Globus pallidus (tissue), 1 donor: ENCODE data around the gene RHOC.
A peak's percentile ranks its signal among the peaks of the same experiment; 100 is the strongest.
"Not testable (repeated sequence)": the region's sequence is repeated elsewhere in the genome, so short reads cannot be mapped to it uniquely, and the experiment has no call there.

ENCODE experiments used
- DNase-seq: peaks from one replicate; pipeline ENCODE4 v3.0.0-alpha.2; 2015; ENCODE audit warnings: low spot score

The RHOC gene

DNA sequence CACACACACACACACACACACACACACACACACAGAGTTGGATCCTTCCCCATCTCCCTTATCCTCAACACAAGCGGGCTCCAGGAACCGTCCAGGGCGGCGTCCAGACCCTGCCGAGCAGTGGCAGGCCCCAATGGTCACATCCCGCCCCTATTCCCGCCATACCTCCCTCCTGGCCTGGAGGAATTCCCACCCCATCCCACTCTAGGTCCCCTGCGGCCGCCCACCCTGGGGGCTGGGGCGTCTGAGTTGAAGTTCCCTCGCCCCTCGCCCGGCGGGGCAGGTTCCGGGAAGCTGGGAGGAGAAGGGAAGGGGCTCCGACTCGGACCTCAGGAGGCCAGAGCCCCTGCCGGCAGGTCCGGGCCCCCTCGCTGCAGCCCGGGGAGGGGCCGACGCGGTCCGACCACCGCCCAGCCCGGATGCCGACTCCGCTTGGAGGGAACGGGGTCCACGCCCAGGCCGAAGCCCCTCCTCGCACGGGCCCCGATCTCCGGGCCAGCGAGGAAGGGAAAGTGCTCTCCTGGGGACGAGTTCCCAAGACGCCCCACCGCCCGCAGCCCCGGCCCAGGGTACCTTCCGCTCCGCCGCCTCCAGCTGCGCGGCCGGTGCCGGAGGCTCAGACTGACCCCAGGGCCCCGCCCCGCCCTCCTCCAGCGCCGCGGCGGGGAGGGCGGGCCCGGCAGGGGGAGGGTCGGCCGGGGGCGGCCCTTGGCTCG is at the start of gene RHOC:
Gene RHOC, minus strand, starts transcription at position 623 of the 716 bp plus-strand sequence. CDS start 3,328 bp downstream, outside the sequence.
- peak; percentile 47 for DNase-seq

DNA sequence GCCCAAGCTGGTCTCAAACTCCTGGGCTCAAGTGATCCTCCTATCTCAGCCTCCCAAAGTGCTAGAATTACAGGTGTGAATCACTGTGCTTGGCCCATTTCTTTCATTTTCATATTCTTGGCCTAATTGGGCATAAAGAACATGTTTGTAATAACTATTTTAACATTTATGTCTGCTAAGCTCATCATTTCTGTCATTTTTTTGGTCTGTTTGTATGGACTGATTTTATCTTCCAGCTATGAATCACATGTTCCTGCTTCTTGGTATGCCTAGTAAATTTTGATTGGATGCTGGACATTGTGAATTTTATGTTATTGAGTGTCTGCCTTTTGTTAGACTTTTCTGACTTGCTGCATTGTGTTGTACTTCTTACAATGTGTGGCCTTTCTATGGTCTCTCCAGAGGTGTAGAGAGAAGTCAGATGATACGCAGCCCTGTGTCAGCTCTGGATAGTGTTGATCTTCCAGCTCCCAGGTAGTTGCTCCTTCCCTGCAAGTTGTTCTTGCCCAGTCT is 47.2 kb upstream of the RHOC start:
- no peak for DNase-seq

DNA sequence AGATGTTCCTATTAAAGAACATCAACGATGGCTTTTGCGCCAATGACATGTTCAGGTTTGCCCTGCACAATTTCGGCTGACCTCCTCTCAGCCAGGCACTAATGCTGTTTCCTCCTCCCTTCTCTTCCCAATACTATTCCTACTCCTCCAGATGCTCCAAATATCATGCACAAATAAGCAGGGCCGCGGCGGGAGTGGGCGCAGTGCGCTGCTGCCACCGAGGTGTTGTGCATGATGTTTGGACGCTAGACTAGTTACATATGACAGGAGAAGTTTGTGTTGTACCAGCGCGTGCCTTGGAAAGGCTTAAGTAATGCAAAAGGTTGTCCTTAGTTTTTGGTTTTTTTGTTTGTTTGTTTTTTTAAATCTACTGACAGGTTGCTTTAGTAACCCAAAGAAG is 41.5 kb upstream of the RHOC start:
- no peak for DNase-seq

DNA sequence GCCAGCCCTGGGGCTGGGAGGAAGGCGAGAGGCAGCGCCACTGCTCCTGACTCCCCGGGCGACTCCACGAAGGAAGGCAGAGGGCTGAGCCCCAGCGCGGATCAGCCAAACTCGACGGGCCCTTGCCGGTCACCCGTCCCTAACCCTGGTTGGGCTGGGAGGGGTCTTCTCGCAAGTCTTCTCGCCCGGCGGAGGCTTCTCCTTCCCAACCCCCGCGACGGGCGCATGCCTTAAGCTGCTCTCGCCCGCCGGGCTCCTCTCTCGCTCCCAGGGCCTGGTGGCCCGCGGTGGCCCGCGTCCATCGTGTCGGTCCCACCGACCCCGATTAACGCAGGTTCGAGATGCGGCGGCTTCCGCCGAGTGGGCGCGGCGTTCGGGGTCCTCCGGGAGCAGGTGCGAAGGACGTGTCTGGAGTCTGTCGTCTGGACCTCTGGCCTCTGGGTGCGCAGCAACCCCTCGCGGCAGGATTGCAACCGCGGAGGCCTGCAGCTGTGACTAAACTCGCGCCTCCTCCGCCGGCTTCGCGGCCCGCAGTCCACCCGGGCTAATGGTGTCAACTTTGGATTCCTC is 37.2 kb upstream of the RHOC start:
- DNase-seq: no peak

DNA sequence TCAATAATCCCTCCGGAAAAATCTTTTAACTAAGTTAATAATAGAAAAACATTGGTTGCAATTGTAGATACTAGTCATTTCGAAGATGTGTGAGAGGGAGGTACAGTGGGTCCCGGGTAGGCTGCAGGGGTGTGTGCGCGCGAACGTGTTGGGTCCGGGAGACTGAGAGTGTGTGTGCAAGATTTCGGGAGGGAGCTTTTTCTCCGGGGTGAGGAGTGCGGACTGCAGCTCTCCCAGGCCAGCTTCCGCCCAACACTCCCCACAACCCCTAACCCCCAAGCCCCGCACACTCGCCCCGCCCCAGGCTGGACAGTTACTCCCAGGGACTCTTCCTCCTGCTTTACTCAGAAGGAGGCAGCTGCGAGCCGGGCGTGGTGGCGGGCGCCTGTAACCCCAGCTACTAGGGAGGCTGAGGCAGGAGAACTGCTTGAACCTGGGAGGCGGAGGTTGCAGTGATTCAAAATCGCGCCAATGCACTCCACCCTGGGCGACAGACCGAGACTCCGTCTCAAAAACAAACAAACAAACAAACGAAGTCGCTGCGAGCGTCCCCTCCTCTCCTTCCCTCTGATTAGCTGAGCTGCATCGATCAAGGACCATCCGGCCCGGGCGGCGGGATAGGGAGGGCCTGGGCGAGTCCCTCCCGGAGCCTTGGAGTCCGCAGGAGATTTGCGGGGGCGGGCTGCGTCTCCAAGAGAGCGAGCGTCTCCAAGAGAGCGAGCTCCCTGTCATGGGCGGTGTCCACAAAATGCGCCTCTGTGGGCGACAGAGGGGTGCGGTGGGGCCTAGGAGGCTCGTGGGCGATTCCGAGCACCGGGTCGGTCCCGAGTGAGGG is 36.5 kb upstream of the RHOC start:
- no peak for DNase-seq

DNA sequence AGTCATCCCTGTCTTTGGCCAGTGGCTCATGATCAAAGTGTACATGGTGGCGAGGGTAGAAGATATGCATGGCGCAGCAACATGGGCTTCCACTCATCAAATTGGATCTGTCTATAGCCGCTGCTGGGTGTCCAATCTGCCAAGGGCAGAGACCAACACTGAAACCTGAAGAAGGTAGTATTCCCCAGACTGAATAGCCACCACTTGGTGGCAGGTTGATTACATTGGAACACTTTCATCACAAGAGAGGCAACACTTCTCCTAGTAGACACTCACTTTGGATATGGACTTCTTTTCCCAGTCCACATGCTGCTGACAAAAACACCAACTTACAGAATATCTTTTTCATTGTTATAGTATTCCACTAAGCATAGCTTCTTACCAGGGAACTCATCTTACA is 30.6 kb upstream of the RHOC start:
- DNase-seq: no peak

DNA sequence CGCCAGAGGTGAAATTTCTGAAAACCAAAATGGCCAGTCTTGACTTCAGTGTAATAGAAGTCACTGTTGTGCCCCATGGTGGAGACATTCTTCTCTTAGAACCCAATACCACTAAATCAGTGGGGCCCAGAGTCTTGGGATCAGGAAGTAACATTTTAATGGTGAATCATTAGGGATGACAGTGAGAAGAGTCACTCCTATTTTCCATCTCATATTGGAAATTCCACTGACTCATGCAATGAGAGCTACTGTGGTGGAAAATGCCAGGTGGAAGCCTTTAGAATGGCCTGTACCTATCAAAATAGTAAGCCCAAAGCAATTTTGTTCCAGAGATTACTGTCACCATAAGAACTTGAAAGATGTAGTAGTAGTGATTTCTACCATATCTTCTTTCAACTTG is 28.8 kb upstream of the RHOC start:
- DNase-seq: no peak

DNA sequence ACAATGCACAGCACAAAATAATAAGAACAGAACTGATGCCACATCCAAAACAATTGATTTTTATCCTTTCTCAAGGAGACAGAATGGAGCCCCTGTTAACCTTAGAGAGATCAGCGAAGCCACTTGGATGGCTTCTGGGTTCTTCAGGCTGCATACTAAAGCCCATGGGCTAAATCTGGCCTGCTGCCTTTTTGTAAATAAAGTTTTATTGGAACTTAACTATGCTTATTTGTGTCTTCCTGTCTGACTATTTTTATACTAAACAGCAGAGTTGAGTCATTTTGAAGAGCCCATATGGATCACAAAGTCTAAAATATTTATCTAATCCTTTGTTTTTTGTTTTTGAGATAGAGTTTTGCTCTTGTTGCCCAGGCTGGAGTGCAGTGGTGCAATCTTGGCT is 24.5 kb upstream of the RHOC start:
- DNase-seq: no peak

DNA sequence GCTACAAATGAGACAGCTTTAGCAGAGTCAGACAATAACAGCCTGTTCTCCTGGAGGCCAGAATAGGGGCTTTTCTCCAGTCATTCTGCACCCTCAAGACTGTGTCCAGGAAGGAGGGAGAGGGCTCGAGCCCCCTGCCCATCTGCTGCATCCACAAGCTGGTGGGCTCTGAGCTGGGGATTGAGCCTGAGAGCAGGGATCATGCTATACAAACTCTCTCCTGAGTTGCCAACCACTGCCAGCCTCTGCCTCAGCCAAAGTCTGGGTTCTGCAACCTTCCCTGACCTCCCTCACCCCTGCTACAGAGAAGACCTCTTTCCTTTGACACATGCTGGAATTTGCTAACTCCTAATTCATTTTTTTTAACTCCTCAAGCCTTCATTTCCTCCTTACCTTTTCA is 23.0 kb upstream of the RHOC start:
- no peak for DNase-seq

DNA sequence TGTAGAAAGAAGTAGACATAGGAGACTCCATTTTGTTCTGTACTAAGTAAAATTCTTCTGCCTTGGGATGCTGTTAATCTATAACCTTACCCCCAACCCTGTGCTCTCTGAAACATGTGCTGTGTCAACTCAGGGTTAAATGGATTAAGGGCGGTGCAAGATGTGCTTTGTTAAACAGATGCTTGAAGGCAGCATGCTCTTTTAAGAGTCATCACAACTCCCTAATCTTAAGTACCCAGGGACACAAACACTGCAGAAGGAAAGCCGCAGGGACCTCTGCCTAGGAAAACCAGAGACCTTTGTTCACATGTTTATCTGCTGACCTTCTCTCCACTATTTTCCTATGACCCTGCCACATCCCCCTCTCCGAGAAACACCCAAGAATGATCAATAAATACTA is 22.1 kb upstream of the RHOC start:
- not testable (repeated sequence) for DNase-seq

DNA sequence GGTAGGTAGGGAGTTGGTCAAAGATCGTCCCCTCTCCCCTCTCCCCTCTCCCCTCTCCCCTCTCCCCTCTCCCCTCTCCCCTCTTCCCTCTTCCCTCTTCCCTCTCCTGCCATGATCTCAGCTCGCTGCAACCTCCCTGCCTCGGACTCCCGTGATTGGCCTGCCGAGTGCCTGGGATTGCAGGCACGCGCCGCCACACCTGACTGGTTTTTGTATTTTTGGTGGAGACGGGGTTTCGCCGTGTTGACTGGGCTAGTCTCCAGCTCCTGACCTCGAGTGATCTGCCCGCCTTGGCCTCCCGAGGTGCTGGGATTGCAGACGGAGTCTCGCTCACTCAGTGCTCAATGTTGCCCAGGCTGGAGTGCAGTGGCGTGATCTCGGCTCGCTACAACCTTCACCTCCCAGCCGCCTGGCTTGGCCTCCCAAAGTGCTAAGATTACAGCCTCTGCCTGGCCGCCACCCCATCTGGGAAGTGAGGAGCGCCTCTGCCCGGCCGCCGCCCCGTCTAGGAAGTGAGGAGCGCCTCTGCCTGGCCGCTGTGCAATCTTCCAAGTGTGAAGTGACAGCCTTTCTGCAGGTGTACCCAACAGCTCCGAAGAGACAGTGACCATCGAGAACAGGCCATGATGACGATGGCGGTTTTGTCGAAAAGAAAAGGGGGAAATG is 21.5 kb upstream of the RHOC start:
- not testable (repeated sequence) for DNase-seq

DNA sequence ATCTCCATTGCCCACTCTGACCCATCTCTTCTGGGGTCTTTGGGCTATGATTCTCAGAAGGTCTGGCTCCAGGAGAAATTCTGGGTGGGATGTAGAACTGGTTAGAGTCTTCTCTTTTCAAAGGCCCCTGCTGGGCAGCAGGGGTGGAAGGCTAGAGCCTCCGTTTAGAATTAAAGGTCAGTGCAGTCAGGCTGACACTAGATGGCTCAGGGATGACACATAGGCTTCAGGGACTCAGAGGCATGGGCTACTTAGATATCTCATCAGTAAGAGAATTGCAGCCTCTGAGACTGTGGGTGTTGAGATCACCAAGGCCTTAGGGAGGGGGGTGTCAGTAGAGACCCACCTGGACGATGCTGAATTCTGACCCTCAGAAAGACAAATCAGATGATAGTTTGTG is 20.8 kb upstream of the RHOC start:
- no peak for DNase-seq

DNA sequence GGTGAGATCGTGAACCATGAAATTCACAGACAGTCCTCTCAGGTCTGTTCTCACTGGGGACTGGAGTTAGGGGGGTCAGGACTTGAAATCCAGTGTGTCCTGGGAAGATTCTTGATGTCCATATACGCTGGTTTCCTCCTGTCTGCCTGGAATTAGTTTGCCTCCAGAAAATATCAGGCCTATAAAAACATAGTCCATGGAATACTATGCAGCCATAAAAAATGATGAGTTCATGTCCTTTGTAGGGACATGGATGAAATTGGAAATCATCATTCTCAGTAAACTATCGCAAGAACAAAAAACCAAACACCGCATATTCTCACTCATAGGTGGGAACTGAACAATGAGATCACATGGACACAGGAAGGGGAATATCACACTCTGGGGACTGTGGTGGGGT is 17.3 kb upstream of the RHOC start:
- not testable (repeated sequence) for DNase-seq

DNA sequence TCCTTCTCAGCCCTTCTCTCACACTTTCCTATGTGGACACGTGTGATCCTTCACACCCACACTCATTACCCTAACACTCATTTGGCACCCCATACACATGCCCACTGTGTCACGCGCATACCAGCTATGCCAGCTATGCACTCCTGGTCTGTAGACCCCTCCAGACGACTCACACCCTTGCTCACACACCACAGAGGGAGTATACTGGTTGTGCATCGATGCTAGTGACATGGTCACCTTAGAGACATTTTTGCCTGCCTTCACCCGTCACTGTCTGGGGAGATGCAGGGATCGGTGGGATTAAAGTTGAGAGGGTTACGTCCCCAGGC is 16.5 kb upstream of the RHOC start:
- no peak for DNase-seq

DNA sequence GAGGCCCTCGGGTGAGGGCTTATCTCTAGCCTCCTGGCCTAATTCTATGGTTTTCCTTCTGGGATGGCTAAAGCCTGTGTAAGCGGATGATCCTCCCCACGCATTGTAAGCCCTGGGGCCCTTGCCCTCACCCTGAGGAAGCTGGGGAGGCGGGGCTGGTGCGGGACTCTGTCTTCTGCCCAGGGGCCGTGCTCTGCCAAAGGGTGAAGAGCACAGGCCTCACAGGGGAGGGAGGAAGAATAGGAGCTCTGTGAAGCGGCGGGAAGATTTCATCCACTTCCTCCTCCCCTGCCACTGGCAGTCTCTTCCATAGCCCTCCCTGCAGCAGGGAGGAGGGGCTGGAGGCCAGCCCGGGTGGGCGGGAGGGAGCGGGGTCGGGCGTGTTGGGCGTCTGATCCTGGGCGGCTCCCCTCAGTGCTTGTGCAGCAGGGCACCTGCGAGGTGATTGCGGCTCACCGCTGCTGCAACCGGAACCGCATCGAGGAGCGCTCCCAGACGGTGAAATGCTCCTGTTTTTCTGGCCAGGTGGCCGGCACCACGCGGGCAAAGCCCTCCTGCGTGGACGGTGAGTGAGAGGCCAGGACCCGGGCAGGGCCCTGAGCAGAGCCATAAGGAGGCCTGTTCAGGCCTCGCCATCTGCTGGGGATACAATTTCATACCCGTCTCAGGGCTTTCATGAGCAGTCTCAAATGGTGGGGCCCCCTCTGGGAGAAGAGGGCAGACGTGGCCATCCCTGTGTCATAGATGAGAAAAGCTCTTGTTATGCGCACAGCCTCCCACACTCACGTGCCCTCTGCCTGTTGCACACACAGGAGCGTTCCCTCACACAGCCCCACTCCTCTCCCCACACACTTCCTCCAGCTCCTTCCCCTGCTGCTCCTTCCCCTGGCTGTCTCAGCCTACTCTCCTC is 15.9 kb upstream of the RHOC start:
- DNase-seq: no peak

DNA sequence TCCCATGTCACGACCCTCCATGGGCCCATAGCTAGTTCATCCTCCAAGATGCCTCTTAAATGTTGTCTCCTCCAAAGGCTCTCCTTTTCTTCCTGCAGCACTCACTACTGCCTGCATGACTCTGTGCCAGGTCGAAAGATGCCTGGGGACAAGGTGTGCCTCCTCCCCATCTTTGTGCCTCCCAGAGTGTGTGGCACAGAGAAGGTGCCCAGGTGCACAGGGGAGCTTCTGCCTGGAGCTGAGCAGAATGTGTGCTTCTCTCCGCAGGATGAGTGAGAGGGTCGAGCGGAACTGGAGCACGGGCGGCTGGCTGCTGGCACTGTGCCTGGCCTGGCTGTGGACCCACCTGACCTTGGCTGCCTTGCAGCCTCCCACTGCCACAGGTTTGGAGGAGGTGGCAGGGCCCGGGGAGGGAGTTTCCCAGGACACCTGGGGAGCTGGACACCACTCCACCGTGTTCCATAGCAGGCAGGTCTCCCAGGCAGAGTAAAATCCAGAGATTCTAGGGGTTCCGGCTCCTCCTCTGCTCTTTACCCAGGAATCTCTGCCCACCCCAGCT is 15.1 kb upstream of the RHOC start:
- DNase-seq: no peak

DNA sequence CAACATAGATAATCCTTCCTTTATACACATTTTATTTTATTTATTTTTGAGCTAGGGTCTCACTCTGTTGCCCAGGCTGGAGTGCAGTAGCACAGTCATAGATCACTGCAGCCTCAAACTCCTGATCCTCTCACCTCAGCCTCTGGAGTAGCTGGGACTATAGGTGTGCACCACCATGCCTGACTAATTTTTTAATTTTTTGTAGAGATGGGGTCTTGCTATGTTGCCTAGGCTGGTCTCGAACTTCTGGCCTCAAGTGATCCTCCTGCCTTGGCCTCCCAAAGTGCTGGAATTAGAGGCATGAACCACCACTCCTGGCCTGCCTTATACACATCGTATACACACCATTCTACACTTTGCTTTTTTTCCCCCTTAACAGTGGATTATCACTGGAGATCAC is 14.4 kb upstream of the RHOC start:
- not testable (repeated sequence) for DNase-seq

DNA sequence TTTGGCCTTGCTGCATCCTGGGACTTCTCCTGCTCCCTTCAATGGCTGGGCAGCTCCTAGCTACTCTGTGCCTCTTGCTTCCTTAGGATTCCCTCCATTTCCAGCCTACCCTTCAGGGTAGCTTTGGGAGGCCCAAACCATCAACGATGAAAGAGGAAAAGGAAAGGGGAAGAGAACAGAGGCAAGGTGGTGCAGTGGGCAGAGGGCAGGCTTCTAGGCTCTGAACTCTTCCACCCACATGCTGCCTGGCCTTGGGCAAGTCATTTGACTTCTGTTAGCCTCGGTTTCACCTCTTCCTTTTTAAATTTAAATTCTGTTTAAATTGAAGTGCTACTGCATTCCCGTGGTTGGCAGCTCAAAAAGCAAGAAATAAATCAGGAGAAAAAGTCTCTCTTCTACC is 13.9 kb upstream of the RHOC start:
- no peak for DNase-seq

DNA sequence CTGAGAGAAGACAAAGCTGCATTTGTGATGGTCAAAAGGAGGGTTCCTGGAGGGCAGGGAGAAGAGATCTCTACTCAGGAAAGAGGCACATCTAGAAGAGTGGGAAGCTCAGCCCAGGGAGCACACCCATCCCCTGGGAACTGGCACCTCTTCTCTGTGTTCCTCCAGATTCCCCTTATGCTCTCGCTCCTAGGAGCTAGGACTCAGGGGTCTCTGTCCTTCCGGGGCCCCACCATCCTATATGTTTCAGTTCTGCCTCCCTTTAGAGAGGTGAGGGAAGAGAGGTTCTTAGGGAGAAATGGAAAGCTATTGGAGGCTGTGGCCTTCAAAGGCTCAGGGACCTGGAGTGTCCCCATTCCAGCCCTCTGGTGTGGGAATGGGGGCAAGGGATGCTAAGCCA is 12.8 kb upstream of the RHOC start:
- DNase-seq: no peak

DNA sequence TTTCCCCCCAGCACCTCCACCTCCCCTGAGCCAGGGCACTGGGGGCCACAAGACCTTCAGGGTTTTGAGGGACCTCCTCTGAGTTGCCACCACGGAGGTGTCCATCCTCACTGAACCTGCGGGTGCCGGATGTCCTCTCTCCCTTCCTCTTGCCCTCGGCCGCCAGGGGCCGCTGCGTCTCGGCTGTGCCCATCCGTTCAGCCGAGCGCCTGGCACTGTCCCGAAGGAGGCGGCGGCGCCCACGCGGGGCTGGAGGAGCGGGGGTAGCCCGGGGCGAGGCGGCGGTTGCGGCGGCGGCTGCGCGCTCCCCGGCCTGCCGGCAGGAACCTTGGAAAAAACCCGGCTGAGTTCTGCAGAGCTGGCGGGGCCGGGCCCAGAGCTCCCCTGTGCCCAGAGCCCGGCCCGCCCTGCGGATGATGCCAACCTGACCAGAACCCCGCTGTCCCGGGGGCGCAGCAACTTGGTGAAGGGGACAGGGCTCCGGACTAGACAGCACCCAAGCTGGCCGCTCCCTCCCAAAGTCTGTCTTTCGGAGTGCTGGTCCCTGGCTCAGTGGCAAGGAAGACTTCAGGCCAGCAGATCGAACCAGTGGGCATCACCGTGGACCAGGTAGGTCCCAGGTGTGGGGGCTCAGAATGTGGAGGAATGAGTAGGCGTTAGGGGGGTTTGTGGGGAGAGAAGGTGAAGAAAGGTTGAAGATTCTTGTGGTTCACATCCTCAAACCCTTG is 11.9 kb upstream of the RHOC start:
- DNase-seq: peak; percentile 74
